GM18867 (cell line): ENCODE measurements around the gene FAM13A.
"Not testable (repeated sequence)": the region's sequence is repeated elsewhere in the genome, so short reads cannot be mapped to it uniquely, and the experiment has no call there.

Source experiments
- ATAC-seq: cut with Tn5 transposase; IDR thresholded peaks from one replicate; pipeline ENCODE4 v1.9.1; 2021; ENCODE audit warnings: mild to moderate bottlenecking, moderate library complexity; ENCODE audit not compliant: unreplicated experiment

The FAM13A gene

GRCh38 chr4:88908521-88908920 is 148.5 kb downstream of the FAM13A start:
- ATAC-seq, result no peak

DNA sequence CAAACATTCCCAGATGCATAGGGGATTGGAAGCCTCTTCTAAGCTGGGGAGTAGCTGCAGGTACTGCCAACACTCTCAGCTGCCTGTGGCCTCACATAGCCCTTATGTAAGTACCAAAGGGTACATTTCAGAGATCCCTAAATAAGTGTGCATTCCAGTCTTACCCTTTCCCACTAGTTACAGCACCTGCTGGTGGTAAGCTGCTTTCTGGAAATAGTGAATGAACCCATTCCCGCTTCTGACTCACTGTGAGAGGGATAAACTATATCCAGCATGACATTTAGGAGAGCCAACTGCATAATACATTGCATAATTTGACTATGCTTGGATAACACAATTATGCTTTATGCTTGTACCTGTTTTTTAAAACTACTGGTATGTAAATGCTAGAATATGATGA is 149.0 kb downstream of the FAM13A start:
- ATAC-seq, result no peak

DNA sequence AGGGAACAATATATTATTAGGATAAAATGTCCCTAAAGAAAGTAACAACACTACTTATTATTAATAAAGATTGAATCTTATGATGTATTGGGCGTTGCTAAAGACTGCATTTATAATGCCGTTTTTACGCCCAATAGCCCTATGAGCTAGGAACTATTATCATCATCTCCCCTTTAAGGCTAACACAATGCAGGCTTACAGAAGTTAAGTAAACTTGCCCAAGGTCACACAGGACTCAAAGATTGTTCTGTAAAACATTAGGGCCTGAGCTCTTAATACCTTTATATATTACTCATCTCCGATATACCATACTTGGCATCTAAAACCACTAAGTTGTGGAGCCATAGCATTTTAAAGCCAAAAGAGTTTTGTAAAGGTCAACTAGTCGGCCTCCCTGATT is 149.5 kb downstream of the FAM13A start:
- ATAC-seq, result no peak

DNA sequence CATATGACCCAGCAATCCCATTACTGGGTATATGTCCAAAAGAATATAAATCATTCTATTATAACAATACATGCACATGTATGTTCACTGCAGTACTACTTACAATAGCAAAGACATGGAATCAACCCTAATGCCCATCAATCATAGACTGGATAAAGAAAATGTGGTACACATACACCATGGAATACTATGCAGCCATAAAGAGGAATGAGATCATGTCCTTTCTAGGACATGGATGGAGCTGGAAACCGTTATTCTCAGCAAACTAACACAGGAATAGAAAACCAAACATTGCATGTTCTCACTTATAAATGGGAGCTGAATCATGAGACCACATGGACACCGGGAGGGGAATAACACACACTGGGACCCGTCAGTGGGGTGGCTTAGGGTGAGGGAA is 152.7 kb downstream of the FAM13A start:
- ATAC-seq, result not testable (repeated sequence)

DNA sequence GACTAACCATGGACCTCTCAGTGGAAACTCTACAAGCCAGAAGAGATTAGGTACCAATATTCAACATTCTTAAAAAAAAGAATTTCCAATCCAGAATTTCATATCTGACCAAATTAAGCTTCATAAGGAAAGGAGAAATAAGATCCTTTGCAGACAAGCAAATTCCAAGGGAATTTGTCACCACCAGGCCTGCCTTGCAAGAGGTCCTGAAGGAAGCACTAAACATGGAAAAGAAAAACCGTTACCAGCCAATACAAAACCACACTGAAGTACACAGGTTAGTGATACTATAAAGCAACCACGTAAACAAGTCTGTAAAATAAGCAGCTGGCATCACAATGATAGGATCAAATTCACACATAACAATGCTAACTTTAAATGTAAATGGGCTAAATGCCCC is 156.6 kb downstream of the FAM13A start:
- ATAC-seq, result no peak

DNA sequence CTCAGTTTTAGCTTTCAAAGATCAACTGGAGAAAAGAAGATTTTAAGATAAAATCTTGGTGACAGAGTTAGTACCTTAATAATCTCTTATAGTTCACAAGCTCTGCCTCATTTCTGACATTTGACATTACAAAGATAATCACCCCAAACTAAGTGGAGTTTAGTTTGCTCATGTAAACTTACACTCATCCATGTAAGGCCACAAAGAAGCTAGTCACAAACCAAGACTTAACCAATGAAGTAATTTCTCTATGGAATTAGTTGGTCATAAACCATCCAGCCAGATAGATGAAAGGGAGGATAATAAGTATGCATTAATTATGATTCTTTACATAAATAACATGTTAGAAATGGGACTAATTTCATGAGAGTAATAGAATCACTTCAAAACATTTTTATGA is 159.2 kb downstream of the FAM13A start:
- ATAC-seq, result no peak

DNA sequence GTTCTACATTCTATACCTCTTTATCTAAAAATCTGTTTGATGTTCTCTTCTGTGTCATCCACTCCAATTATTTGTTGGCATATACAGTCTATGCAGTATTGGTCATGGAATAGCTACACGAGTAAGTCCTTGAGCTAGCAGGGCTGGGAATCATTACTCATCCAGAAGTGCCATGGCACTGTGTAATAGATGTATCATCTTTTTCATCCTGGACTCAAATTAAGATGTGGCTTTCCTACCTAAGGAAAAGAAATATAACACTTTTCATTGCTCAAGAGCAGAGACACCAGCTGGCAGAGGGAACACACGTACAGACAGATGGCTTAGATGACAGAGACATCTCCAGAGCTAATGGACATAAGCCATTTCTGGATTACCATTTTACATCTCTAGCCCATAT is 159.8 kb downstream of the FAM13A start:
- ATAC-seq, result no peak

DNA sequence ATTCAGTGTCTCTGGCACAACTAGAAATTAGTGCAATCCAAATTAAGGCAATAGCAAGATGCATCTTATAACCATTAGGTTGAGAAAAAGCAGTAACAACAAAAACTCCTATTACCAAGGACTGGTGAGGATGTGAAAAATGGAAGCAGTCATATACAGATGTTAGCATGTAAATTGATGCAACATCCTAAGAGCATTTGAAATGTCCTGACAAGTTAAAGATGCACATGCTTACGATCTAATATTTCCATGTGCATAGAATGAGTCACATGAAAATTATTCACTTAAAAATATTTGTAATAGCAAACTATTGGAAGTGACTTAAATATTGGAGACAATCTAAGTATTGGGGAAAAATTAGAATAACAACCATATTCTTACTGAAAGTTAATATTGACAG is 163.0 kb downstream of the FAM13A start:
- no peak for ATAC-seq

DNA sequence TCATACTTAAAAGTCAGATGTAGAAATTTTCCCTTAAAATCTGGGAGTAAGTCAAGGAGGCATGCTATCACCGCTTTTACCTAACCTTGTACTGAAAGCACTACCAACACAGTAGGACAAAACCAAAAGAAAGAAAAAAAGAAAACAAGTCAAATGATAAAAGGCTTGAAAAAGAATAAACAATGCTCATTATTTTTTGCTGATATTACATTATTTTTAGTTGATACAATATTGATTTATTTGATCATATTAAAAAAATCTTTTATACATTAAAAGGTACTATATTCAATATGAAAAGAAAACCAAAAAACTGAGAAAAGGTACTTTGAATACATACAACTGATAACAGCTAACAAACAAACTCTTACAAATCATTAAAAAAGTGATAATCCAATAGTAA is 164.3 kb downstream of the FAM13A start:
- no peak for ATAC-seq

GRCh38 chr4:88891636-88892035 is 165.3 kb downstream of the FAM13A start:
- ATAC-seq, result no peak

DNA sequence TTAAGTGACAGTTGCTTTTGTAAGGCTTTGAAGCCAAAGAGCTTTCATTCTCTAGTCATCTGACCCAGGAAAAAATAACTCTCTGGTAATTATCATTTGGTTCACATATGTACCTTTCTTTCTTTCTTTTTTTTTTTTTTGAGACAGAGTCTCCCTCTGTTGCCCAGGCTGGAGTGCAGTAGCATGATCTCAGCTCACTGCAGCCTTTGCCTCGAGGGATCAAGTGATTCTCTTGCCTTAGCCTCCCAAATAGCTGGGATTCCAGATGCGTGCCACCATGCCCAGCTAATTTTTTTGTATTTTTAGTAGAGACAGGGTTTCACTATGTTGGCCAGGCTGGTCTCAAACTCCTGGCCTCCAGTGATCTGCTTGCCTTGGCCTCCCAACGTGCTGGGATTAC is 169.6 kb downstream of the FAM13A start:
- not testable (repeated sequence) for ATAC-seq

DNA sequence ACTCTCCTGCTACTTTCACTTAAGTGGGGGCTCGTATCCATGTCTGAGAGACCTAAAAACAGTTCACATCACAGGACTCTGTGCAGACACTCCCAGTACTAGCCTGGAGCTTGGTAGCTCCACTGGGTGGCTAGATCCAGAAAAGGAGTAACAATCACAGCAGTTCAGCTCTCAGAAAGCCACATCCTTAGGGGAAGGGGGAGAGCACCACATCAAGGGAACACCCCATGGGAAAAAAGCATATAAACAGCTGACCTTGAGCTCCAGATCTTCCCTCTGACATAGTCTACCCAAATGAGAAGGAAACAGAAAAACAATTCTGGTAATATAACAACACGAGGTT is 175.8 kb downstream of the FAM13A start:
- ATAC-seq, result no peak

DNA sequence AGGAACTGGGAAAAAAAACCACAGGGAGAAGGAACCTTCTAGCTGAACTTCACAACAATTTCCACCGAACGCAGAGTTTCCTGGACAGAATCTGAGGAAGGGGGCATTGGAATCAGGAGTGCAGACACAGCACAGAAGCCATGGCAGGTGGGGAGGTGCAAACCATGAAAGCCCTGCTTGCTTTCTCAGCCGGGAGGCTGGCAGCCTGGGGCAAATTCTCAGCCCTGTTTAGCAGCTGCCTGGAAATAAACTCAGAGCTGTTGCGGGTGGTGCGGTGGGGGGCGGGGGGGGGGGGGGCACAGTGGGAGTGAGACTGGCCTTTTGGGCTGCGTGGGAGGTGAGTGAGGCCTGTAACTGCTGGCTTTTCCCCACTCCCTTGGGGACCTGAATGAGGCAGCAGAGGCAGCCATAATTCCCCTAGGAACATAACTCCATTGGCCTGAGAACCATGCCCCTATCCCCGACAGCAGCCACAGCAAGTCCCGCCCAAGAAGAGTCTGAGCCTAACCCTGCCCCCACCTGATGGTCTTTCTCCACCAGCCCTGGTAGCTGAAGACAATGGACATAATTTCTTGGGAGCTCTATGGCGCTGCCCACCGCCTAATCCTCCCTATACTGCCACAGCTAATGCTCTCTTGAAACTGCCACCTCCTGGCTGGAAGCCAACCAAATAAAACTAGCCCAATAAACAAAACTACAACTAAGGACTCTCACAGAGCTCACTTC is 176.3 kb downstream of the FAM13A start:
- ATAC-seq, result no peak

- ATAC-seq, result no peak
Observed at GRCh38 chr4:88879991-88880390, 177.0 kb downstream of the FAM13A start.

DNA sequence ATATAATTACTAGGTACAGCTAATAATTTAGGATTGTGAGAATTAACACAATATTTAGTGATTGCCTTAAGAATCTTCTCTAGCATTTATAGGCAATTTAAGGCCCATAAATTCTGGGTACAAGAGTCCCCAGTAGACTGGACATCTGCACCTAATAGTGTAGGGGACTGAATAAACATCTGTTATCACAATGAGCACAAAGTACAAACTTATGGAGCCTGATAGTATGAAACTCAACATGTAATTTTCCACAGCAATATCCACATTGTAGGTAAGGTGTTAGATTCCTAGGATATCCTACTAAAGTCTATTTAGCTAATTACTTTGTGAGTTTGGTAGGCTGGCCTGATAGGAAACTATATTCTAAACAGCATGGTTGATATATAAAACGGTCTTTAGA is 178.3 kb downstream of the FAM13A start:
- ATAC-seq, result no peak

- ATAC-seq, result no peak
Observed at GRCh38 chr4:88870428-88870827, 186.6 kb downstream of the FAM13A start.

GRCh38 chr4:88868510-88868909 is 188.5 kb downstream of the FAM13A start:
- ATAC-seq, result no peak

DNA sequence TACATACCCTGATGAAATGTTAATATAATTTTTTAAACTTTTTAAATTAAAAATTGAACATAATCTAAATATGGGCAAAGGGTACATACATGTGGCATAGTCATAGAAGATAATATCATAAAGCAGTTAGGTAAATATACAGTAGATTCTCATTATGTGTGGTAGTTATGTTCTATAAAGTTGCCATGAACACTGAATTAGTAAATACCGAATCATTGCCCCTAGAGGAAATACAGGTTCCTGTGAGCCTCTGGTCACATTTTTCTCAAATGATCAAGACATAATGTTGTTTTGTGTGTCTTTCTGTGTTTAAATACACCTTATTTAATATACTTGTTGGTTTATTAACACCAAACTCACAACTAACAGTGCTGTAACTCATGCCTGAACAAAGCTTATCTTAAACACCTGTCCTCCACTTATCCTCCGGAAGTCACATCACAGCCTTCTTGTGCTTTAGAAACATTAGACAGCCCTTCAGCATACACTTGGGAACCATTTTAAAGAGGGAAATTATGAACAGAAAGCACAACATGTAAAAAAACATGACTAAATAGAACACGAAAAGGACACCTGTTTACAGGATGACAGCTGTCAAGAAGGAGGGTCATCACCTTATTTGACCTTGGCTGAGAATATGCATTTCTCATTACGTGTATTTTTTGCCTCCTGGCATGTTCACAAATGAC is 190.0 kb downstream of the FAM13A start:
- no peak for ATAC-seq

DNA sequence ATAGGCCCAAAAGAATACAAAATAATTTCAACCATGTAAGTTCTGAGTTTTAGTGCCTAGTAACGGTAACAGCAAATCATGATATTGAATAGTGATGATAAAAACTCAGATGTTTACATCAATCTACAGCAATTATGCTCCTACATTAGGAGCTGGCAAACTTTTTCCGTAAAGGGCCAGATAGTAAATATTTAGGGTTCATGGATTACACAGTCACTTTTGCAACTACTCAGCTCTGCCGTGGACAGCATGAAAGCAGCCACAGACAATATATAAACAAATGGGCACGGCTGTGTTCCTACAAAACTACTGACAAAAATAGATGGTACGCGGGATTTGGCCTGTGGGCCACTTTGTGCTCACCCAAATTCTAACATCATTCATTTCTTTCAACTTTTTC is 191.5 kb downstream of the FAM13A start:
- no peak for ATAC-seq

DNA sequence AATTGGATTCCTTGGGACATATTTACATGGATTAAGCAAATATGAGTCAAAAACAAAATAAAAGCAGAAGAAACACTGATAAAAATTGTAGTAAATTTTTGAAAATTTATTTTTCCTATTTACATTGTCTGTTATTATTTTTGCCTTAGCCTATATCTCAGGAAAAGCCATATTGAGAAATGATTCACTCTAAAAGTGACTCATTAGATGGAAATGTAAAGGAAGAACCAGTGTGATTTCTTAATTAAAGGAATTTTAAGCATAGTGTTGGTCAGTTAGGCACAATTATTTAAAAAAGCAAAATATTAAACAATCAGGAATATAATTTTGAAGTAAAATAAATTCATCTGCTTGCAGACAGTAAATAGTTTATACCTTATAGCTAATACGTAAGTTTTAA is 191.9 kb downstream of the FAM13A start:
- ATAC-seq, result no peak

- ATAC-seq, result no peak
Observed at GRCh38 chr4:88860586-88860985, 196.4 kb downstream of the FAM13A start.

DNA sequence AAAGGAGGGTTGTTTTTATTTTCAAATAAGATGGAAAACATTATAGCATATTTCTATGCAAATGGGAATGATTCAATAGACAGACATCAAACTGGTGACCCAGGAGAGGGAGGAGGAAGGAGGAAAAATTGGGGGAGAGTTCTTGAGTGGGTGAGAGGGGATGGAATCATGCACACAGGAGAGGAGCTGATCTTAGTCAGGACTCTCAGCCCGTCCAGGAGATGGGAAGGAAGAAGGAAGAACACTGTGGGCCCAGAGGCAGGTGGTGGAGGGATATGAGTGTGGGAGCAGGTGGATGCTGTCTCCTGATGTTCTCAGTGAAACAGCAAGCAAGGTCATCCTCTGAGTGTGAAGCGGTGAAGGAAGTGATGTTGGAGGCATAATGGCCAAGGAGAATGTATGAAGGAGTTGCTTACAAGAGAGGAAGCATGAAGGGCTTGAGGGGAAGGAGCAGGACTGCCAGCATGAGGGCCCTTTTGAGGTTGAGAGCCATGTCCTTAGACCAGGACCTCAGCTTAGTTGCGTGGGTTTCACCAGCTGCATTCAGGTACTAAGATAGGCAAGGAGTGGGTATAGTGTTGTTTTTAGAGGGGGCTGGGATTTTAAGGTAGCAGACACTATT is 197.7 kb downstream of the FAM13A start:
- peak; percentile 20 for ATAC-seq
